GM20000 (cell line): Measurements from ENCODE around the gene TMEM221.
"Not testable (repeated sequence)": the region's sequence is repeated elsewhere in the genome, so short reads cannot be mapped to it uniquely, and the experiment has no call there.

Source experiments
- DNase-seq: peaks from one replicate; pipeline ENCODE4 v3.0.0; 2012; ENCODE audit warnings: low spot score
- CTCF ChIP-seq: IDR thresholded peaks from 2 replicates; pipeline ENCODE4 v1.5.1; 2012; ENCODE audit warnings: mild to moderate bottlenecking, control low read depth; ENCODE audit errors: extremely low read depth, missing control alignments

The TMEM221 gene

GRCh38 chr19:17482877-17483604 is 34.6 kb upstream of the TMEM221 start:
- no peak for TF ChIP-seq CTCF
- no peak for DNase-seq

GRCh38 chr19:17481986-17482385 is 33.5 kb upstream of the TMEM221 start:
- no peak for DNase-seq
- no peak for TF ChIP-seq CTCF

- no peak for DNase-seq
- no peak for TF ChIP-seq CTCF
Observed at GRCh38 chr19:17479325-17479791, 30.9 kb upstream of the TMEM221 start.

- no peak for DNase-seq
- no peak for TF ChIP-seq CTCF
Observed at GRCh38 chr19:17475541-17476115, 27.2 kb upstream of the TMEM221 start.

- not testable (repeated sequence) for DNase-seq
Observed at GRCh38 chr19:17475011-17475540, 26.6 kb upstream of the TMEM221 start.

- no peak for TF ChIP-seq CTCF
- DNase-seq = no peak
Observed at GRCh38 chr19:17473041-17473440, 24.6 kb upstream of the TMEM221 start.

- TF ChIP-seq CTCF = no peak
- DNase-seq = no peak
Observed at GRCh38 chr19:17471410-17472125, 23.1 kb upstream of the TMEM221 start.
